ENCODE results near the gene GFI1B. TPM values are rescaled to one million over a fixed set of nuclear protein-coding genes. Genes with fewer than 3 reads are reported as not detected.

GFI1B gene
- total RNA-seq, 1 donor from 2014 or later, result not detected

GRCh38 chr9:132991351-132992300, 13.1 kb downstream of the GFI1B start:
- Histone ChIP-seq H3K36me3 (no peaks in the 10 kb centered on the region), H3K27me3 (no peaks in the 10 kb centered on the region), H3K4me3 (no peak overlapping the region), H3K4me1 (no peaks in the 10 kb centered on the region), H3K9me3 (no peaks in the 10 kb centered on the region), H3K27ac (no peak overlapping the region)
- TF ChIP-seq CTCF (IDR thresholded peaks at IDR 0.05), result no peak
- intact Hi-C loops (cut with DNase I), result no loop called here
- DNase-seq (ENCODE audit: low spot score in 2 of 2), result no peak

GRCh38 chr9:132993511-132993939, 15.0 kb downstream of the GFI1B start:
- no peaks in the 10 kb centered on the region for H3K27me3 ChIP-seq
- TF ChIP-seq CTCF (IDR thresholded peaks at IDR 0.05), result no peak
- intact Hi-C loops (cut with DNase I), result no loop called here
- DNase-seq (ENCODE audit: low spot score in 2 of 2), result no peak
- H3K9me3 ChIP-seq, result no peaks in the 10 kb centered on the region
- no peak overlapping the region for H3K4me3 ChIP-seq
- no peaks in the 10 kb centered on the region for H3K36me3 ChIP-seq
- H3K4me1 ChIP-seq, result no peaks in the 10 kb centered on the region
- no peak overlapping the region for H3K27ac ChIP-seq

- Histone ChIP-seq H3K27ac (no peak overlapping the region), H3K4me3 (no peak overlapping the region), H3K9me3 (no peaks in the 10 kb centered on the region), H3K36me3 (no peaks in the 10 kb centered on the region), H3K4me1 (no peaks in the 10 kb centered on the region), H3K27me3 (no peaks in the 10 kb centered on the region)
- intact Hi-C loops (cut with DNase I), result no loop called here
- DNase-seq (ENCODE audit: low spot score in 2 of 2), result no peak
- TF ChIP-seq CTCF (IDR thresholded peaks at IDR 0.05), result no peak
These were observed 16.1 kb downstream of the GFI1B start for GRCh38 chr9:132994410-132995120.

GRCh38 chr9:132995121-132995420, 16.6 kb downstream of the GFI1B start:
- Histone ChIP-seq H3K9me3 (no peaks in the 10 kb centered on the region), H3K4me1 (no peaks in the 10 kb centered on the region), H3K27me3 (no peaks in the 10 kb centered on the region), H3K27ac (no peak overlapping the region), H3K4me3 (no peak overlapping the region), H3K36me3 (no peaks in the 10 kb centered on the region)
- intact Hi-C loops (cut with DNase I), result no loop called here
- DNase-seq (ENCODE audit: low spot score in 2 of 2), result no peak
- TF ChIP-seq CTCF (IDR thresholded peaks at IDR 0.05), result no peak

GRCh38 chr9:132995879-132996278, 17.4 kb downstream of the GFI1B start:
- Histone ChIP-seq H3K9me3 (no peaks in the 10 kb centered on the region), H3K4me3 (no peak overlapping the region), H3K27ac (no peak overlapping the region), H3K36me3 (no peaks in the 10 kb centered on the region), H3K4me1 (no peaks in the 10 kb centered on the region), H3K27me3 (no peaks in the 10 kb centered on the region)
- no peak for DNase-seq (ENCODE audit: low spot score in 2 of 2)
- intact Hi-C loops (cut with DNase I), result no loop called here
- TF ChIP-seq CTCF (IDR thresholded peaks at IDR 0.05), result no peak
